Measurements from ENCODE around the gene CLIC1. TPM values are rescaled to one million over a fixed set of nuclear protein-coding genes. Genes with fewer than 3 reads are reported as not detected.

CLIC1 gene
- total and polyA plus RNA-seq, 10 of the 15 experiments (the other 5 are each of a cell fraction or from before 2014, with no cell fraction given), result 446 to 1,266 (median 636) TPM

DNA sequence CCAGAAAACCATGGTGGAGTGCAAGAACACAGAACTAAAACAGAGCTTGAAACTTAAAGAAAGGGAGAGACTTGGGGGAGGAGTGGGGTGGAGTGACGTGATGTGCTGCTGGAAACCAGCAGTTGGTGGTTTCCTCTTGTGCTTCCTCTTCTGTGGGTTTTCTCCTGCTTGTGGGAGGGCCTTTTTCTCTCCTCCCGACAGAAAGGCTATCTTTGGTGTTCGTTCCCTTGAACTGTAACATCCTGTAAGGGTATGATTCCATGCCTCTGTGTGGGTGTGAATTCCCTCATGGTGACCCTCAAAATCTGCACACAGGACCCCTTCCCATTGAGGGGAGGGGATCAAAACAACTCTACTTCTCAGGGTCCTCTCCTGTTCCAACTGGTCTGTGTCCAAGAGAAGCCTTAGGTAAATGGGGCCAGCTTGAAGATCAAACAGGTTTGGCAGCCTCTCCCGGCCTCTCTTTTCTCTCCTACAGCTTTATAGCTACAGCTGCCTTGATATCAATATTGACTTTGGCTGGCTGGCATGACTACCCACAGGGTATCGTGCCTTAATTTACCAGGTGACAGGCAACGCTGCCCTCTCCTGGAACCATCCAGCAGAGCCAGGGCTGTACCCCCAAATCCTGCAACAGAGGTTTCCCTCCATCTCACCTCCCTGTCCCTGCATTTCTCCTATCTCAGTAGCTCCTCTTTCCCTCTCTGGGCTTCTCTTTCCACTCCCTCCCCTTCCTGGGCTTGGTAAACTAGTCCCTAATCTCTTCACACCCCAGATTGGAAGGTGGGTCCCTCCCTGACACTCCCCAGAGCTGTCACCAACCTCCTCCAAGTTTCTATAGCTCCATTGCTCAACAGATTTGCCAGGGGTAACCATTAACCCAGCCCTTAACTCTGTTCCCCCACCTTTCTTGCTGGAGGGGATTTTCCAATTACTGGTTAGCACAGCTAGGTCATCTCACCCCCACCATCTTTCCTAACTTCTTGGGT lies 2.0 kb upstream of the CLIC1 start (continued):
- peak; percentile 66; the same call in 1 of the 2 replicates for TF ChIP-seq BCL11A (IDR thresholded peaks at IDR 0.05; ENCODE audit: low read depth, low read length)
- peak in 1 of 2 experiments; percentile 94; a peak in 2 of 4 replicates for TF ChIP-seq ETV6 (conservative IDR thresholded peaks at IDR 0.05 in 1 of 2, IDR thresholded peaks at IDR 0.05 in 1 of 2; ENCODE audit: borderline replicate concordance in 1 of 2, low read depth in 1 of 2)
- peak; percentile 59 for TF ChIP-seq MTA2 (IDR thresholded peaks at IDR 0.05; ENCODE audit: low read depth)
- no peak for TF ChIP-seq BRCA1 (IDR thresholded peaks at IDR 0.05; ENCODE audit: low read depth, low read length)
- TF ChIP-seq CBFB (IDR thresholded peaks at IDR 0.05; ENCODE audit: low read depth), result peak; percentile 73
- TF ChIP-seq, protein P1, sequence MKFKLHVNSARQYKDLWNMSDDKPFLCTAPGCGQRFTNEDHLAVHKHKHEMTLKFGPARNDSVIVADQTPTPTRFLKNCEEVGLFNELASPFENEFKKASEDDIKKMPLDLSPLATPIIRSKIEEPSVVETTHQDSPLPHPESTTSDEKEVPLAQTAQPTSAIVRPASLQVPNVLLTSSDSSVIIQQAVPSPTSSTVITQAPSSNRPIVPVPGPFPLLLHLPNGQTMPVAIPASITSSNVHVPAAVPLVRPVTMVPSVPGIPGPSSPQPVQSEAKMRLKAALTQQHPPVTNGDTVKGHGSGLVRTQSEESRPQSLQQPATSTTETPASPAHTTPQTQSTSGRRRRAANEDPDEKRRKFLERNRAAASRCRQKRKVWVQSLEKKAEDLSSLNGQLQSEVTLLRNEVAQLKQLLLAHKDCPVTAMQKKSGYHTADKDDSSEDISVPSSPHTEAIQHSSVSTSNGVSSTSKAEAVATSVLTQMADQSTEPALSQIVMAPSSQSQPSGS (IDR thresholded peaks at IDR 0.05; ENCODE audit: low read length), result no peak
- TF ChIP-seq SMC3 (IDR thresholded peaks at IDR 0.05; ENCODE audit: borderline replicate concordance, low read length), result 0 out of 2 replicates have a peak, but pooled peaks have one; percentile 11
- no peak for TF ChIP-seq TARDBP (IDR thresholded peaks at IDR 0.05; ENCODE audit: borderline replicate concordance)
- TF ChIP-seq BMI1 (IDR thresholded peaks at IDR 0.05; ENCODE audit: borderline replicate concordance), result no peak; the same call in 1 of the 2 replicates
- TF ChIP-seq ZNF24 (IDR thresholded peaks at IDR 0.05), result peak; percentile 90
- TF ChIP-seq, protein P2, sequence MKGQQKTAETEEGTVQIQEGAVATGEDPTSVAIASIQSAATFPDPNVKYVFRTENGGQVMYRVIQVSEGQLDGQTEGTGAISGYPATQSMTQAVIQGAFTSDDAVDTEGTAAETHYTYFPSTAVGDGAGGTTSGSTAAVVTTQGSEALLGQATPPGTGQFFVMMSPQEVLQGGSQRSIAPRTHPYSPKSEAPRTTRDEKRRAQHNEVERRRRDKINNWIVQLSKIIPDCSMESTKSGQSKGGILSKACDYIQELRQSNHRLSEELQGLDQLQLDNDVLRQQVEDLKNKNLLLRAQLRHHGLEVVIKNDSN (IDR thresholded peaks at IDR 0.05; ENCODE audit: borderline replicate concordance, extremely low read length, insufficient read depth, low read depth, low read length), result no peak
- TF ChIP-seq CREM (IDR thresholded peaks at IDR 0.05; ENCODE audit: low read depth), result peak; percentile 82
- peak; percentile 94 for TF ChIP-seq ATF7 (IDR thresholded peaks at IDR 0.05; ENCODE audit: low read depth)
- TF ChIP-seq RB1 (IDR thresholded peaks at IDR 0.05; ENCODE audit: borderline replicate concordance), result no peak
- TF ChIP-seq SKIL (IDR thresholded peaks at IDR 0.05; ENCODE audit: low read depth, poor library complexity, severe bottlenecking), result peak; percentile 46
- TF ChIP-seq LARP7 (IDR thresholded peaks at IDR 0.05), result peak; percentile 35; the same call in 1 of the 2 replicates
- TF ChIP-seq WRNIP1 (IDR thresholded peaks at IDR 0.05; ENCODE audit: borderline replicate concordance, low read depth, low read length), result 0 out of 2 replicates have a peak, but pooled peaks have one; percentile 31
- peak; percentile 98 for TF ChIP-seq IKZF1 (conservative IDR thresholded peaks at IDR 0.05)
- TF ChIP-seq, protein P3, sequence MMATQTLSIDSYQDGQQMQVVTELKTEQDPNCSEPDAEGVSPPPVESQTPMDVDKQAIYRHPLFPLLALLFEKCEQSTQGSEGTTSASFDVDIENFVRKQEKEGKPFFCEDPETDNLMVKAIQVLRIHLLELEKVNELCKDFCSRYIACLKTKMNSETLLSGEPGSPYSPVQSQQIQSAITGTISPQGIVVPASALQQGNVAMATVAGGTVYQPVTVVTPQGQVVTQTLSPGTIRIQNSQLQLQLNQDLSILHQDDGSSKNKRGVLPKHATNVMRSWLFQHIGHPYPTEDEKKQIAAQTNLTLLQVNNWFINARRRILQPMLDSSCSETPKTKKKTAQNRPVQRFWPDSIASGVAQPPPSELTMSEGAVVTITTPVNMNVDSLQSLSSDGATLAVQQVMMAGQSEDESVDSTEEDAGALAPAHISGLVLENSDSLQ (IDR thresholded peaks at IDR 0.05), result peak; percentile 48; the same call in 1 of the 2 replicates
- no peak for TF ChIP-seq ZNF622 (IDR thresholded peaks at IDR 0.05)
- peak; percentile 63 for TF ChIP-seq MEF2B (IDR thresholded peaks at IDR 0.05; ENCODE audit: partially characterized antibody, poor library complexity, severe bottlenecking)
- peak; percentile 99 for TF ChIP-seq EED (IDR thresholded peaks at IDR 0.05; ENCODE audit: low read depth)
- no peak for TF ChIP-seq IRF4 (IDR thresholded peaks at IDR 0.05; ENCODE audit: low read depth, low read length)
- 0 out of 2 replicates have a peak, but pooled peaks have one; percentile 40 for TF ChIP-seq MEF2A (IDR thresholded peaks at IDR 0.05; ENCODE audit: insufficient read depth, low read depth, low read length)

Measured in GM12878 (cell line).